Loucy (cell line): ENCODE data around the gene CYP2U1.

Experiments
- CTCF ChIP-seq: fragments of 200-600 bp; sonication (generic); conservative IDR thresholded peaks from 2 replicates; pipeline ENCODE4 v1.5.1; 2014; ENCODE audit warnings: mild to moderate bottlenecking, antibody characterized with exemption, low read length
- EZH2phosphoT487 ChIP-seq: fragments of 200-600 bp; IDR thresholded peaks from 2 replicates; pipeline ENCODE4 v1.6.1; 2018; ENCODE audit warnings: antibody characterized with exemption, mild to moderate bottlenecking, moderate library complexity, borderline replicate concordance

GRCh38 chr4:107951551-107951950 is 20.2 kb downstream of the CYP2U1 start:
- no peak for TF ChIP-seq EZH2phosphoT487
- TF ChIP-seq CTCF = no peak
